HEK293 (cell line): ENCODE data around the gene CDH3.

ENCODE experiments used
- CTCF ChIP-seq: fragments of 450-650 bp; formaldehyde crosslinking; IDR thresholded peaks from 2 replicates; pipeline ENCODE4 v1.5.1; 2016; ENCODE audit warnings: missing biosample characterization, missing genetic modification characterization
- ELK4 ChIP-seq: IDR thresholded peaks from 2 replicates; pipeline ENCODE4 v1.6.1; 2011; ENCODE audit warnings: mild to moderate bottlenecking, low read depth, low read length, borderline replicate concordance
- HOXA7 ChIP-seq: sonication (generic); formaldehyde crosslinking; IDR thresholded peaks from 2 replicates; pipeline ENCODE4 v1.8.1; 2022; ENCODE audit warnings: missing genetic modification reagents, borderline replicate concordance
- KLF16 ChIP-seq: fragments of 450-650 bp; formaldehyde crosslinking; IDR thresholded peaks from 2 replicates; pipeline ENCODE4 v1.5.1; 2017; ENCODE audit warnings: missing biosample characterization, missing genetic modification characterization
- RBAK ChIP-seq: fragments of 450-650 bp; formaldehyde crosslinking; IDR thresholded peaks from 2 replicates; pipeline ENCODE4 v1.5.1; 2016; ENCODE audit warnings: missing biosample characterization, missing genetic modification characterization
- REST ChIP-seq: fragments of 450-650 bp; formaldehyde crosslinking; IDR thresholded peaks from 2 replicates; pipeline ENCODE4 v1.5.1; 2016; ENCODE audit warnings: missing biosample characterization, missing genetic modification characterization
- YY1 ChIP-seq: fragments of 450-650 bp; formaldehyde crosslinking; IDR thresholded peaks from 2 replicates; pipeline ENCODE4 v1.5.1; 2018; ENCODE audit warnings: missing biosample characterization, missing genetic modification characterization
- ZBTB1 ChIP-seq: fragments of 450-650 bp; formaldehyde crosslinking; IDR thresholded peaks from 2 replicates; pipeline ENCODE4 v1.5.1; 2016; ENCODE audit warnings: missing biosample characterization, missing genetic modification characterization
- ZNF335 ChIP-seq: fragments of 450-650 bp; formaldehyde crosslinking; conservative IDR thresholded peaks from 2 replicates; pipeline ENCODE4 v1.5.1; 2016; ENCODE audit warnings: missing biosample characterization, missing genetic modification characterization
- ZNF571 ChIP-seq: fragments of 450-650 bp; formaldehyde crosslinking; IDR thresholded peaks from 2 replicates; pipeline ENCODE4 v1.5.0; 2017; ENCODE audit warnings: missing biosample characterization, missing genetic modification characterization
- ZNF670 ChIP-seq: fragments of 450-650 bp; formaldehyde crosslinking; IDR thresholded peaks from 2 replicates; pipeline ENCODE4 v1.5.1; 2016; ENCODE audit warnings: missing biosample characterization, missing genetic modification characterization, low read depth

- TF ChIP-seq HOXA7 (CRISPR knock-in tag) (no peak), ZBTB1 (tag by site-specific recombination) (no peak), CTCF (tag by site-specific recombination) (no peak), YY1 (tag by site-specific recombination) (no peak), RBAK (no peak), ZNF670 (tag by site-specific recombination) (no peak), REST (no peak), ZNF335 (no peak), ZNF571 (tag by site-specific recombination) (no peak), KLF16 (tag by site-specific recombination) (no peak), ELK4 (no peak)
These were observed 95.0 kb downstream of the CDH3 start for GRCh38 chr16:68739964-68740627.
